Fibroblast of lung (primary cell): ENCODE results near the gene CCDC154.

ENCODE experiments used
- EZH2 ChIP-seq: IDR thresholded peaks from 2 replicates; pipeline ENCODE4 v1.5.1; 2012; ENCODE audit warnings: low read length, control low read depth, mild to moderate bottlenecking; ENCODE audit errors: missing control alignments
- TF ChIP-seq, protein P1 (sequence below), 2 donors: IDR thresholded peaks in 1 of 2; conservative IDR thresholded peaks in 1 of 2; 1 replicate in 1 of 2; 2 replicates in 1 of 2; pipeline ENCODE4 v1.5.1; 2011 to 2012; ENCODE audit warnings: low read length in 2 of 2, control low read depth in 1 of 2, inconsistent platforms in 1 of 2, low read depth in 1 of 2, mild to moderate bottlenecking in 1 of 2

DNA sequence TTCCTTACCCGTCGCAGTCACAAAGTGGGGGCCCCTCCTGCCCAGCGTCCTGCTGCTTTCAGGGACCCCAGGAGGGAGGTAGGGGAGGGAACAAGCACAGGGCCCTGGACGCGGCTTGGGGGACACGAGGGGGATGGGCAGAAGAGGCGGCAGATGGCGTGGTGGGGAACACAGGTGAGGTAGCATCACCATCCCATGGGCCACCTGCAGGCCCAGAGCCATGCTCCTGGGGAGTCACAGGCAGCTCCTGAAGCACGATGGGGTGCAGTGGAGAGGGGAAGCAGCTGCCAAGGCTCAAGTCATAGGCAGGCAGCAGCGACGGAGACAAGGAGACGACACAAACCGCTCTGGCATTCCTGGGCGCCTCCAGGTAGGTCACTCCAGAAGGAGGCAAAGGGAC is 40.6 kb downstream of the CCDC154 start:
- TF ChIP-seq, protein P1, sequence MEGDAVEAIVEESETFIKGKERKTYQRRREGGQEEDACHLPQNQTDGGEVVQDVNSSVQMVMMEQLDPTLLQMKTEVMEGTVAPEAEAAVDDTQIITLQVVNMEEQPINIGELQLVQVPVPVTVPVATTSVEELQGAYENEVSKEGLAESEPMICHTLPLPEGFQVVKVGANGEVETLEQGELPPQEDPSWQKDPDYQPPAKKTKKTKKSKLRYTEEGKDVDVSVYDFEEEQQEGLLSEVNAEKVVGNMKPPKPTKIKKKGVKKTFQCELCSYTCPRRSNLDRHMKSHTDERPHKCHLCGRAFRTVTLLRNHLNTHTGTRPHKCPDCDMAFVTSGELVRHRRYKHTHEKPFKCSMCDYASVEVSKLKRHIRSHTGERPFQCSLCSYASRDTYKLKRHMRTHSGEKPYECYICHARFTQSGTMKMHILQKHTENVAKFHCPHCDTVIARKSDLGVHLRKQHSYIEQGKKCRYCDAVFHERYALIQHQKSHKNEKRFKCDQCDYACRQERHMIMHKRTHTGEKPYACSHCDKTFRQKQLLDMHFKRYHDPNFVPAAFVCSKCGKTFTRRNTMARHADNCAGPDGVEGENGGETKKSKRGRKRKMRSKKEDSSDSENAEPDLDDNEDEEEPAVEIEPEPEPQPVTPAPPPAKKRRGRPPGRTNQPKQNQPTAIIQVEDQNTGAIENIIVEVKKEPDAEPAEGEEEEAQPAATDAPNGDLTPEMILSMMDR (conservative IDR thresholded peaks at IDR 0.05 in 1 of 2, IDR thresholded peaks at IDR 0.05 in 1 of 2; ENCODE audit: low read depth in 1 of 2, low read length in 2 of 2): no peak
- no peak for TF ChIP-seq EZH2
